ENCODE results near the gene TMEM255B. TPM values are rescaled to one million over a fixed set of nuclear protein-coding genes. Genes with fewer than 3 reads are reported as not detected.
"Not testable (repeated sequence)": the region's sequence is repeated elsewhere in the genome, so short reads cannot be mapped to it uniquely, and the experiment has no call there.

TMEM255B gene
- total and polyA plus RNA-seq, 4 donors = 6.0 to 19.6 (median 14.8) TPM

DNA sequence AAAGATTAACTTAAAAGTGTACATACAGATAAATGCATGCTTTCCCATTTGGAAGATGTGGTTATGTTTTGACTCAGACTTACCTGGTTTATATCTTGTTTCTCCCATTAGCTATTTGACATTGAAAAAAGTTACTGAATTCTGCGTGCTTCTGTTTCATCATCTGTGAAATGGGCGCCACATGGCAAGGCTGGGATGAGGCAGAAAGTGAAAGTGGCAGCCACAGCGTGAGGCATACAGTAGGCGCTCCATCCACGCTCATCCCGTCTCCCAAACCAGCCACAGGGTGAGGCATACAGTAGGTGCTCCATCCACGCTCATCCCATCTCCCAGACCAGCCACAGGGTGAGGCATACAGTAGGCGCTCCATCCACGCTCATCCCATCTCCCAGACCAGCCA lies 14.0 kb upstream of the TMEM255B start:
- Histone ChIP-seq H3K9me3 (ENCODE audit: control insufficient read depth in 4 of 4, insufficient read depth in 3 of 4, low read length in 3 of 4) (no peaks in the 10 kb centered on the region), H3K4me3 (no peak overlapping the region), H3K27ac (ENCODE audit: low read depth in 1 of 2, low read length in 1 of 2) (no peak overlapping the region), H3K9ac (ENCODE audit: insufficient read depth in 1 of 2, low read length in 2 of 2) (no peak overlapping the region), H3K36me3 (ENCODE audit: control insufficient read depth in 4 of 4, insufficient read depth in 4 of 4, low read length in 4 of 4) (no peaks in the 10 kb centered on the region), H3K4me1 (ENCODE audit: control insufficient read depth in 5 of 5, insufficient read depth in 5 of 5, low read length in 5 of 5) (peaks cover 0 to 7% (median 3%) of the 10 kb centered on the region in 5 donors), H3K27me3 (ENCODE audit: control insufficient read depth in 3 of 3, insufficient read depth in 3 of 3, low read length in 2 of 3) (no peaks in the 10 kb centered on the region)
- ATAC-seq (ENCODE audit: insufficient read depth, low FRiP score) = no peak
- TF ChIP-seq, protein P1, sequence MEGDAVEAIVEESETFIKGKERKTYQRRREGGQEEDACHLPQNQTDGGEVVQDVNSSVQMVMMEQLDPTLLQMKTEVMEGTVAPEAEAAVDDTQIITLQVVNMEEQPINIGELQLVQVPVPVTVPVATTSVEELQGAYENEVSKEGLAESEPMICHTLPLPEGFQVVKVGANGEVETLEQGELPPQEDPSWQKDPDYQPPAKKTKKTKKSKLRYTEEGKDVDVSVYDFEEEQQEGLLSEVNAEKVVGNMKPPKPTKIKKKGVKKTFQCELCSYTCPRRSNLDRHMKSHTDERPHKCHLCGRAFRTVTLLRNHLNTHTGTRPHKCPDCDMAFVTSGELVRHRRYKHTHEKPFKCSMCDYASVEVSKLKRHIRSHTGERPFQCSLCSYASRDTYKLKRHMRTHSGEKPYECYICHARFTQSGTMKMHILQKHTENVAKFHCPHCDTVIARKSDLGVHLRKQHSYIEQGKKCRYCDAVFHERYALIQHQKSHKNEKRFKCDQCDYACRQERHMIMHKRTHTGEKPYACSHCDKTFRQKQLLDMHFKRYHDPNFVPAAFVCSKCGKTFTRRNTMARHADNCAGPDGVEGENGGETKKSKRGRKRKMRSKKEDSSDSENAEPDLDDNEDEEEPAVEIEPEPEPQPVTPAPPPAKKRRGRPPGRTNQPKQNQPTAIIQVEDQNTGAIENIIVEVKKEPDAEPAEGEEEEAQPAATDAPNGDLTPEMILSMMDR (IDR thresholded peaks at IDR 0.05; ENCODE audit: control extremely low read depth, extremely low read depth) = no peak
- WGBS, 2 donors = 95 to 98% methylated on average over 7 to 9 of the region's 9 CpGs
- DNase-seq = no peak

DNA sequence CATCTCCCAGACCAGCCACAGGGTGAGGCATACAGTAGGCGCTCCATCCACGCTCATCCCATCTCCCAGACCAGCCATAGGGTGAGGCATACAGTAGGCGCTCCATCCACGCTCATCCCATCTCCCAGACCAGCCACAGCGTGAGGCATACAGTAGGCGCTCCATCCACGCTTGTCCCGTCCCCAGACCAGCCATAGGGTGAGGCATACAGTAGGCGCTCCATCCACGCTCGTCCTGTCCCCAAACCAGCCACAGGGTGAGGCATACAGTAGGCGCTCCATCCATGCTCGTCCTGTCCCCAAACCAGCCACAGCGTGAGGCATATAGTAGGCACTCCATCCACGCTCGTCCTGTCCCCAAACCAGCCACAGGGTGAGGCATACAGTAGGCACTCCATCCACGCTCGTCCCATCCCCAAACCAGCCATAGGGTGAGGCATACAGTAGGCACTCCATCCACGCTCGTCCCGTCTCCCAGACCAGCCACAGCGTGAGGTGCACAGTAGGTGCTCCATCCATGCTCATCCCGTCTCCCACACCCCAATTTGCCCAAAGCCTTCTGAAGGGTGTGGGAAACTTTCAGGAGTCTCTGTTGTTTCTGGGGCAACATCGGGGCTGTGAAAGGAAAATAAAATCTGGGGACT lies 13.4 kb upstream of the TMEM255B start:
- DNase-seq; H3K4me3 ChIP-seq; H3K9ac ChIP-seq (ENCODE audit: insufficient read depth in 1 of 2, low read length in 2 of 2); ATAC-seq (ENCODE audit: insufficient read depth, low FRiP score); H3K27ac ChIP-seq (ENCODE audit: low read depth in 1 of 2, low read length in 1 of 2); H3K27me3 ChIP-seq (ENCODE audit: control insufficient read depth in 3 of 3, insufficient read depth in 3 of 3, low read length in 2 of 3); H3K4me1 ChIP-seq (ENCODE audit: control insufficient read depth in 5 of 5, insufficient read depth in 5 of 5, low read length in 5 of 5); H3K36me3 ChIP-seq (ENCODE audit: control insufficient read depth in 4 of 4, insufficient read depth in 4 of 4, low read length in 4 of 4); H3K9me3 ChIP-seq (ENCODE audit: control insufficient read depth in 4 of 4, insufficient read depth in 3 of 4, low read length in 3 of 4): not testable (repeated sequence)
- 95% methylated on average over 22 to 24 of the region's 24 CpGs for WGBS, 2 donors

DNA sequence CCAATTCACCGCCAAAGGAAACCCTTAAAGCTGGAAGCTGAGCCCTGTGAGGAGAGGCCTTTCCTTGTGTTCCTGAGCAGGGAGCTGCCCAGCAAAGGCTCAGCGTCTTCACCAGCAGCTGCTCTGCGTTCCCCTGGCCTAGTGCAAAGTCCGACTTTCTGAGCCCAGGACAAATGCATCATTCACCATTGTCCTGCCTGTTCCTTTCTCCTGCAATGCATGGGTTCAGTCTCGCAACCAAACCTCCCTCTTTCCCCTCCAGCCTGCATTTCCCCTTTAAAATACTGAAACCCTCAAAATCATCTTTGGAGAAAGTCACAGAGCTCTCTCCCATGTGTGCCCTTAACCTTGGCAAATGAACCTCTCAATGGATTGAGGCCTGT lies 12.9 kb upstream of the TMEM255B start:
- H3K9me3 ChIP-seq (ENCODE audit: control insufficient read depth in 4 of 4, insufficient read depth in 3 of 4, low read length in 3 of 4) = peaks cover 0 to 4% (median 1%) of the 10 kb centered on the region in 4 donors
- peaks cover 0 to 7% (median 3%) of the 10 kb centered on the region in 5 donors for H3K4me1 ChIP-seq (ENCODE audit: control insufficient read depth in 5 of 5, insufficient read depth in 5 of 5, low read length in 5 of 5)
- TF ChIP-seq, protein P1 (IDR thresholded peaks at IDR 0.05; ENCODE audit: control extremely low read depth, extremely low read depth) = no peak
- H3K27me3 ChIP-seq (ENCODE audit: control insufficient read depth in 3 of 3, insufficient read depth in 3 of 3, low read length in 2 of 3) = no peaks in the 10 kb centered on the region
- H3K9ac ChIP-seq (ENCODE audit: insufficient read depth in 1 of 2, low read length in 2 of 2) = no peak overlapping the region
- peak in 1 of 3 donors; percentile 16 for DNase-seq
- H3K4me3 ChIP-seq = no peak overlapping the region
- WGBS, 2 donors = 84 to 86% methylated on average over 5 of the region's 5 CpGs
- no peaks in the 10 kb centered on the region for H3K36me3 ChIP-seq (ENCODE audit: control insufficient read depth in 4 of 4, insufficient read depth in 4 of 4, low read length in 4 of 4)
- no peak for ATAC-seq (ENCODE audit: insufficient read depth, low FRiP score)
- no peak overlapping the region for H3K27ac ChIP-seq (ENCODE audit: low read depth in 1 of 2, low read length in 1 of 2)

DNA sequence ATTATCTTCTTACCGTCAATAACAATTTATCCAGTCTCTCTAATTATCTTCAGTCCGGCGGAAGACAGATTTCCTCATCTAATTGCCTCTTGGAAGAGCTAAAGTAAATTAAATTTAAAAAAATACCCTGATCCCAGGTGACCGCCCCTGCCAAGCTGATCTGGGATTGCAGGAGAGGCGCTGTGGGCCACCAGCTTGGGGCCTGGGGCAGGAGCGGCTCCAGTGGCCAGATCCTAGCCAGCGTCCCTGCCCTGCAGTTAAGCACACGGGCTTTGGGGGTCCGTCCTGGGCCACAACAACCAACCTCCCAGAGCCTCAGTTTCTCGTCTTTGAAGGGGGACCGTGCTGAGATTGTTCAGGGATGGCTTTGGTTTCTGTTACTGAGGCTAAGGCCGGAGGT lies 12.4 kb upstream of the TMEM255B start:
- no peaks in the 10 kb centered on the region for H3K36me3 ChIP-seq (ENCODE audit: control insufficient read depth in 4 of 4, insufficient read depth in 4 of 4, low read length in 4 of 4)
- H3K27ac ChIP-seq (ENCODE audit: low read depth in 1 of 2, low read length in 1 of 2) = no peak overlapping the region
- DNase-seq (no peak), ATAC-seq (ENCODE audit: insufficient read depth, low FRiP score) (no peak)
- H3K4me1 ChIP-seq (ENCODE audit: control insufficient read depth in 5 of 5, insufficient read depth in 5 of 5, low read length in 5 of 5) = peaks cover 0 to 5% (median 2%) of the 10 kb centered on the region in 5 donors
- 92 to 93% methylated on average over 12 of the region's 12 CpGs for WGBS, 2 donors
- TF ChIP-seq, protein P1 (IDR thresholded peaks at IDR 0.05; ENCODE audit: control extremely low read depth, extremely low read depth) = no peak
- peaks cover 0 to 4% (median 1%) of the 10 kb centered on the region in 4 donors for H3K9me3 ChIP-seq (ENCODE audit: control insufficient read depth in 4 of 4, insufficient read depth in 3 of 4, low read length in 3 of 4)
- H3K27me3 ChIP-seq (ENCODE audit: control insufficient read depth in 3 of 3, insufficient read depth in 3 of 3, low read length in 2 of 3) = no peaks in the 10 kb centered on the region
- H3K9ac ChIP-seq (ENCODE audit: insufficient read depth in 1 of 2, low read length in 2 of 2) = no peak overlapping the region
- no peak overlapping the region for H3K4me3 ChIP-seq
